ENCODE measurements around the gene IGHMBP2.

IGHMBP2 gene

DNA sequence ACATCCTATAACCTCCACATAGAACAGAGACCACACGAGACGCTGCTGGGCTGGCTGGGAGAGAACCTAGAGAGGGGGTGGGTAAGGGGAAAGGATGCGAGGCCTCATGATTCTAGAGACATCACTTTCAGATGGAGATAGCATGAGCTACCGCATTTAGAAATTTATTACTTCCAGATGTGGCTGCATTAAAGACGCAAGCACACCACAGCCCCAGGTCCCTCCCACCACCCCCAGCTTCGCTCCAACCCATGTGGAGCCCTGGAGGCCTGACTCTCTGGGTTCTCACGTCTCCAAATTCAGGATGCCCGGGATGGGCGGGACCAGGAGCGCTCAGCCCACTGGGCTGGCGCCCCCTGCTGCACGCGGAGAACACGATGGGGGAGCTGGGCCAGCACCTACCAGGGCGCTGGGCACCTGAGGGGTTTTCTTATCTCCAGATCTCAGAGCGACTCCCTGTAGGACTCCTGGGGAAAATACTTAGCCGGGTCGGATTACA, 13.7 kb upstream of the IGHMBP2 start:
- DNase-seq (ENCODE audit: extremely low spot score, insufficient read length, low read depth) (no peak), FAIRE-seq (no peak)

DNA sequence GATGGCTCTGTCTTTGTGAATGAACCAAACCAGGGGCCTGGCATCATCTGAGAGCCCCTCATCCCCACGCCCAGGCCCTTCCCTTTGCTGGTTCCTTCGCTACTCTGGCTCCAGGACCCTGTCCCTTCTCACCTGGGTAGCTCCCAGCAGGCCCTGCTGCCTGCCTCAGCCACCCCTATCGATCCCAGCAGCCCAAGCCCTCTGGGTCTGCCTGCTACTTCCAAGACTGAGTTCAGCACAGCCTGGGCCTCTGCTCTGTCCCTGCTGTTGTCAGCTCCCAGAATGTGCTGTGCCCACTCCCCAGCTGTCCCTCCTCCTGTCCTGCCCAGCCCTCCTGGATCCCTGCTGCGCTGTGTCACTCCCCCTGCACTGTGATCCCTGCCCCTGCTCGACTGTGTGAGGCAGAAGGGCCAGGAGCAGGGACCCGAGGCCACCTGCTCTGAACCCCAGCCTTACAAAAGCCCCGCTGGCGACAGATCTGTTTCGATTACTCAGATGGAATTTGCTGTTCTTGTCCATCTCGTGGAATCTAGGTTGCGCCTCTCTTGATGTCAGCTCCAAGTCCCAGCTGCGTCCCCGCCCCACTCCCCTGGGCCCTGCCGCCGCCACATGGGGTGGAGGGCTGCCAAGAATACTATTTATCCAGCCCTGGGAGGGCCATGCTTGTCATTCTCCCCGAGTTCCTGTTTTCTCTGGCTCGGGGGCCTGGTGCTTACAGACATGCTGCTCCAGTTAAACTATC, 13.0 kb upstream of the IGHMBP2 start:
- no peak for DNase-seq (ENCODE audit: extremely low spot score, insufficient read length, low read depth)
- FAIRE-seq: no peak

DNA sequence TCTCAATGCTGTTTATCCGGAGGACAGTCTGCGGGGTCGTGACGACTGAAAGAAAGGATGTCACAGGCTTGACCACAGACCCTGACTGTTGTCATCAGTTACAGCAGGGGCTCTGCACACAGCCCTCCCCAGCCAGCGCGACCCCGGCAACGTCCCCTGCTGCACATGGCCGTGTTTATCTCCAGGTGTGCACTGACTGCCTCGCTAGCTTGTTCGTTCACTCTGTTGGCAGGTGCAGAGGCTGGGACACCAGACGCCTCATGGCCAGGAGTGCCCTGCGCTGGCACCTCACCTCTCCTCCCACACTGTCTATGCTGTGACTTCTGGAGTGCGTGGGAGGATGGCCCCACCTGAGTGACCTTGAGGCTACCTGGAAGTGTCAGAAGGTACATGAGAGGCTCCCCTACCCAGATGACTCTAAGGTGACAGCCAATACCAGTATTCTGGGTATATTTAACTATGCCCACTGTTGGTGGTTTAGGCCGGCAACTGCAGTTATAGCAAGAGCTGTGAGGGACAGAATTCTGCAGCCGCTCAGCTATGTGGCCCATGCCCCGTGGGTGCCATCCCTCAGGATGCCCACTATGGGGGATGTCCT, 12.2 kb upstream of the IGHMBP2 start:
- no peak for DNase-seq (ENCODE audit: extremely low spot score, insufficient read length, low read depth)
- FAIRE-seq: no peak

DNA sequence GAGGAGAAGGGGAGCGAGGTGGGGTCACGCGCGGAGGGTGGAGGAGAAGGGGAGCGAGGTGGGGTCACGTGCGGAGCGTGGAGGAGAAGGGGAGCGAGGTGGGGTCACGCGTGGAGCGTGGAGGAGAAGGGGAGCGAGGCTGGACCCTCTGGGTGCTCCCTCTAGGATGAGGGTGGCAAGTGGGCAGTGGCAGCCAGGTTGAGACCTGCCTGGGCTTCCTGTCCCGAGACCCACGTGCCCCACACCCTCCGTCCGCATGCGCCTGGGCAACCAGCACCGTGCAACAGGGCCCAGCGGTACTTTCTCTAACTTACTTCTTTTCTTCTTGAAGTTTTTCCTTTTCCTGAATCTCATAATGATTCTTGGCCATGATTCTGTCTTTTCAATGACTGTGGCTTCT, 11.1 kb upstream of the IGHMBP2 start:
- FAIRE-seq: no peak
- DNase-seq (ENCODE audit: extremely low spot score, insufficient read length, low read depth): no peak

- no peak for DNase-seq (ENCODE audit: extremely low spot score, insufficient read length, low read depth)
- FAIRE-seq: no peak
Observed at GRCh38 chr11:68893282-68893681, 10.4 kb upstream of the IGHMBP2 start.

DNA sequence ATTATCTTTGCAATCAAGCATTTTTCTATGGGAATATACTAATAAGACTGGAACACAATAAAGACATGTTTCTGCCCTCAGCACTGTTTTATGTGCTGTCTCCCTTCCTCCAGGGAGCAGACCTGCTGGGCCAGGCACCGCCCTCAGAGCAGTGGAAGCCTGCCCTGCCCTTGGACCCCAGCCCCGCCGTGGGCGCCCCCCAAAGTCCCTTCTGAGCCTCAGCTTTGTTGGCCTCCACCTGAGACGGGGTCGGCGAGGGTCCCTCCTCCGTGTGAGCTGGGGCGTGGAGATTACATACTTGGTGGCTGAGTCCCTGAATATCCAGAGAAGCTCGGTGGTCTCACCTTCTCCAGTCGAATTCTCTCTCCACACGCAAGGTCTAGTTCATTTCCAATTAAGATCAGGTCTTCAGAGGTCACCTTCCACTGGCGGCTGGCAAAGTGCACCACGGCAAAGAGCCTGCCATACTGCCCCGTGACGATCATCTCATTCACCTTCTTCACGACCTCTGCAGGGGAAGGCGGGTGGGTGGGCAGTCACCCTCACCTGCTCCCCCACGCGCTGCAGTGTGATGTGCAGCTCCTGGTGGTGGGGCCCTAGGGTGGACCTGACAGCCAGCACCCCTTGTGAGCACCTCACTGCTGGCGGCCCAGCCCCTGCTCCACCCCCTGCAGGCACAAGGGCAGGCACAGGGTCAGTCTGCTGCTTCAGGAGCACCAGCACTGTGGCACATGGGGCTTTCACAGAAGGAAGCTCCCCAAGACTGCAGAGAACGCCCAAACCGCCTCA, 7.3 kb upstream of the IGHMBP2 start:
- FAIRE-seq (no peak), DNase-seq (ENCODE audit: extremely low spot score, insufficient read length, low read depth) (no peak)

DNA sequence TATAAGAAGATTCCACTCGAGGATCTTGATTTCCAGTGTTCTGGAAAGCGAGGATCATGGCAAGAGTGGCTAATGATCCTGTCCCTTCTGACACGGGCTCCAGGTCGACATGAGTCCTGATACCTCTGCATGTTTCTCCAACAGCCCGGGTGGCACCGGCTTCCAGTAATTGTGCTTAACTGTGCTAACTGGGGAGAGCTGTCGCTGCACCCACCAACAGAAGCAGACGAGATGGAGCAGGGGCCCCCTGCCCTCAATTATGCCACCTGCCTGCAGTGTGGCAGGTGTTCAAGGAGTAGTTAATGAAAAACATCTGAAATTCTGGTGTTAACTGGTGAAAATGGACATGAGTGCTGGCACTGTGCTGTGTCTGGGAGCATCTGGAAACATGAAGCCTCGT, 6.2 kb upstream of the IGHMBP2 start:
- FAIRE-seq (no peak), DNase-seq (ENCODE audit: extremely low spot score, insufficient read length, low read depth) (no peak)

GRCh38 chr11:68900835-68901381, 2.8 kb upstream of the IGHMBP2 start:
- DNase-seq (ENCODE audit: extremely low spot score, insufficient read length, low read depth) (no peak), FAIRE-seq (no peak)

DNA sequence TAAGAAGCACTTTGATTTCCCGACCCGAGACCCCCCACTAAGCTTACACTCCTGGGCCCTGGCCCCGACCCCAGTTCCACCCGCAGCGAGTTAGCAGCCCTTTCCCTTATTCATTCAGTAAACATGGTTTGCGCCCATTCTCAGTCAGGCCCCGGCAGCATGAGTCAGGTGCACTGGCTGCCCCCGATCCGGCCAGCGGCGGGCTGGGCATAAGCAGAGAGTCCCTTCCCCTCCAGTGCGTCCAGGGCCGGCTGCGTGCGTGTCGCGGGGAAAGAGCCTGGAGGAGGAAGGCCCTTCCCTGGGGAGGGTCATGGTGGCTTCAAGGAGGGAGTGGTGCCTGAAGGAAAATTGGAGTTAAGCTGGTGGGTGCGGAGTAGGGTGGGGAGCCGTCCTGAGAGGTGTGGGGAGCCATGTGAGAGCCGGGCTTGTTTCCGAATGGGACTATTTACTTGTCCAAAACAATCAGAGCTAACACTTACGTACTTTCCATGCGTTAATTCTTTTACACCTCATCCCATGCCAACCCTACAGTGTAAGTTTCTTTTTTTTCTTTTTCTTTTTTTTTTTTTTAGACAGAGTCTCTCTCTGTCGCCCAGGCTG, 657 bp downstream of the IGHMBP2 start:
- DNase-seq (ENCODE audit: extremely low spot score, insufficient read length, low read depth) (no peak), FAIRE-seq (no peak)

DNA sequence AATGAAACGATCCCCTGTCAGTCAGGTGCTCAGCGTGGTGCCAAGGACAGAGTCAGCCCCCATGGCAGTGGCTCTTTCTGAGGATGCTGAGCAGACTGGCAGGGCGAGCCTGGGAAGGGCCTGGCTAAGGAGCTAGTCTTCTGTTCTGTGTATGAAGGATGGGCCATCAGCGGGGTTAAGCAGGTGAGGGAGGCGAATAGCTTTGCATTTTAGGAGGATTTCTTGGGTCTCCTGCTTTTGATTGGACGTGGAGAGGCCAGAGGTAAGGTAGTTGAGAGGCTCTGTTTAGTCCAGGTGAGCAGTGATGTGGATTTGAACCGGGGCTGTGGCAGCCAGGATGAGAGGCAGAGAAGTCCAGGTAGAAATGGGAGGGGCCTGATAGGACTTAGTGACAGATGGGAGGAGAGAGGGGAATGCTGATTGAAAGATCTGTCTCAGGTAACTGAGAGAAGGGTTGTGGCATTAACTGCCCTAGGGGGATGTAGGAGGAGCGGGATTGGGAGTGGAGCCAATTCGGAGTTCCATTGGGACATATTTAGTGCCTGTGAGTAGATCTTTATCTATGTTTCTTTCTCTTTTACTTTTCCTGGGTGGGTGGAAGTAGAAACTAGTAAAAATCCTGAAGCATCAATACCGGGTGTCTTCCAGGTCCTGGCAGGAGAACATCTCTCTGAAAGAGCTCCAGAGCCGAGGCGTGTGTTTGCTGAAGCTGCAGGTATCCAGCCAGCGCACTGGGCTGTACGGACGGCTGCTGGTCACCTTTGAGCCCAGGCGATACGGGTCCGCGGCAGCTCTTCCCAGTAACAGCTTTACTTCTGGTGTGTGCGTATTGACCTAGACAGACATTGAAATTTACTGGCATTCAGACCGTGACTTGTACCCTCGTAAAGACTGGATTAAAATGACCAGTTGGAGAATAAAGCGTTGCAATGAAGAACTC, 2.0 kb downstream of the IGHMBP2 start:
- FAIRE-seq: no peak
- no peak for DNase-seq (ENCODE audit: extremely low spot score, insufficient read length, low read depth)

DNA sequence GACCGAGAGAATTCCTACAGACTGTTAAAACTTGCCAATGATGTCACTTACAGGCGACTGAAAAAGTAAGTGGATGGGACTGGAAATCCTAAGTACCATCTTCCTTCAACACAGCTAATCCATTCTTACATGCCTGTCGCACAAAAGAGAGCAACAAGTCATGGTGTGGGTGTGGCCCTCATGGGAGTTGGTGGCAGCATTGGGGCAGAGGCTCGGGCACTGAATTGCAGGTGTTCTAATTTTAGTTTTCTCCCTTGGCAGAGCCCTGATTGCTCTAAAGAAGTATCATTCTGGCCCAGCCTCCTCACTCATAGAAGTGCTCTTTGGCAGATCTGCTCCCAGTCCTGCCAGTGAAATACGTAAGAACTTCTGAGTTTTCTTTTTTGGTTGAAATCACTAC, 4.6 kb downstream of the IGHMBP2 start:
- no peak for DNase-seq (ENCODE audit: extremely low spot score, insufficient read length, low read depth)
- FAIRE-seq: no peak

DNA sequence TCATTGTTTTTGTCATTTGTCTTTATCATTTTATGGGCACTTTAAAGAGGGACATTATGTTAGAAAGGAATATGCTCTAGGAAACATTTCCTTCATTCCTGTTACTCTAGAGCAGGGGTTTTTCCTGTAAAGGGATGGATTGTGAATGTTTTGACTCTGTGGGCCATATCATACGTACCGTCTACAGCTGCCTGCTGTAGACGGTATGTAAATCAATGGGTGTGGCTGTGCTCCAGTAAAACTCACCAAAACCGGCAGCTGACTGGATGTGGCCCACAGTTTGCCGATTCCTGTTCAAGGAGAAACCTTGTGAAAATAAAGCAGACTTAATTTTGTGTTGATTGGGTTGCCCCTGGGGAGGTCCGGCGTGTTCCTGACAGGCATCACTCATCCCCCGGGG, 7.3 kb downstream of the IGHMBP2 start:
- DNase-seq (ENCODE audit: extremely low spot score, insufficient read length, low read depth) (no peak), FAIRE-seq (no peak)

GRCh38 chr11:68911731-68912130, 8.0 kb downstream of the IGHMBP2 start:
- no peak for DNase-seq (ENCODE audit: extremely low spot score, insufficient read length, low read depth)
- no peak for FAIRE-seq

DNA sequence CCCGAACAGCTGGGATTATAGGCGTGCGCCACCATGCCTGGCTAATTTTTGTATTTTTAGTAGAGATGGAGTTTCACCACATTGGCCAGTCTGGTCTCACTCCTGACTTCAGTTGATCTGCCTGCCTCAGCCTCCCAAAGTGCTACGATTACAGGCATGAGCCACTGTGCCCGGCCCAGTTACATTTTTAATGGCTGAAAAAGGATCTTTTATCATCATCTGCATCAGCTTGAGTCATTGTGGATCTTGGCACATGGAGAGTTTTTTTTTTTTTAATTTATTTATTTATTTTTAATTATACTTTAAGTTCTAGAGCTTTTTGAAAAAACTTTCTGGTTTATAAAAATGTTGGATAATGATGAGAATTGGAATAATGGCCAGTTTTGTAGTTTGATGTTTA, 8.6 kb downstream of the IGHMBP2 start:
- no peak for DNase-seq (ENCODE audit: extremely low spot score, insufficient read length, low read depth)
- FAIRE-seq: no peak

DNA sequence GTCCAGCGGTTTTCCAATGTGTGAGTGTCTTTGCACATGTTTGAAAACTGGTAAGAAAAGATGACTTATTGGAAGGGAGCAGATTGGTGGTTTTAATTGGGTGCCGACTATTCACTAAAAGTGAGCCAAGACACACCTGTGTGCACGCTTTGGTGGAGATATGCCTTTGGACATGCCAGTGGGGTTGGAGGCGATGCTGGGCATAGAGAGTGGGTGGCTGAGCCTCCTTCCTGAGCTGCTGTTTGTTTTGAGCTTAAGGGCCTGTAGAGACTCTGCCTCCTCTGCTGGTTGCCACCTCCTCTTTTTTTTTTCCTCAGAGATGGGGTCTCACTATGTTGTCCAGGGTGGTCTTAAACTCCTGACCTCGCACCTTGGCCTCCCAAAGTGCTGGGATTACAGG, 9.5 kb downstream of the IGHMBP2 start:
- DNase-seq (ENCODE audit: extremely low spot score, insufficient read length, low read depth): no peak
- FAIRE-seq: no peak

GRCh38 chr11:68914761-68915160, 11.1 kb downstream of the IGHMBP2 start:
- DNase-seq (ENCODE audit: extremely low spot score, insufficient read length, low read depth) (no peak), FAIRE-seq (no peak)

DNA sequence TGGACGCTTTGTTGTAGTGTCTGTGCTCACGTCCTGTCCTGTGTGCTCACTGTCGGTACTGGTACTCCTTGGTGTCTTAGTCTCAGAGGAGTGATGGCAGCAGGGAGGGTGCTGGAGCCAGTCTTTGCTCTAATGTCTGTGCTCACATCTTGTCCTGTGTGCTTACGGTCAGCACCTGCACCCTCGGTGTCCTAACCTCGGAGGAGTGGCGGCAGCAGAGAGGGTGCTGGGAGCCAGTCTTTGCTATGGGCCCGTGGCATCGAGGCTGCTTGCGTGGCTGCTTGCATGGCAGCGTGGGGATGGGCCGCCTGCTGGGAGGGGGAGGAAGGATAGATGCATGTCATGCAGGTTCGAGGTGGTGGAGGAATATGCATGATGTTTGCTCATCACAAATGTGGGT, 12.7 kb downstream of the IGHMBP2 start:
- DNase-seq (ENCODE audit: extremely low spot score, insufficient read length, low read depth): no peak
- no peak for FAIRE-seq

DNA sequence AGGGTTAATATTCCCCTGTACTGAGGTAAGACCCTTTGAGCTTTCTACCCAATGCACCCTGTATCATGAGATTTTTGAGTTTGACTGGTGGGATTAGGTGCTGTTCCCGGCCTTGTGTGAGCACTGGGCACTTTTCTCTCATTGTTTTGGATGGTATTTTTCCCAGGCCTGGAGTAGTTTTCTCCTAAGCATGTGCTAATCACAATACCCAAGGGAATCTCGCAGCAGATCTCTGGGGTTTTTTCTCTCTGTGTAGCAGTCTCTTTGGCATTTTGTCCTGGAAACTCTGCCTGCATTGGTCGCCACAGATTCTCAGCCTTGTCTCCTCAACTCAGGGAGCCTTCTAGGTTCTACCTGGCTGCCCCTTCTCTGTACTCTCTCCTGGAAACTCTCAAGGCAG, 19.9 kb downstream of the IGHMBP2 start:
- no peak for DNase-seq (ENCODE audit: extremely low spot score, insufficient read length, low read depth)
- no peak for FAIRE-seq

Measured in GM18507 (cell line).